GM23338 (cell line): ENCODE data around the gene FKBP8. TPM values are rescaled to one million over a fixed set of nuclear protein-coding genes. Genes with fewer than 3 reads are reported as not detected.

Experiments used
- ATAC-seq: fragments of 200-7000 bp; cut with Tn5 transposase; 3 replicates; pipeline ENCODE4 v1.9.1; 2020
- DNase-seq: peaks from one replicate; pipeline ENCODE4 v3.0.0-alpha.2; 2015; ENCODE audit warnings: low spot score
- H2AFZ ChIP-seq: fragments of 200-600 bp; sonication (generic); 2 replicates; pipeline ENCODE4 v1.8.0; 2016; ENCODE audit warnings: antibody characterized with exemption, mild to moderate bottlenecking, moderate library complexity
- H3F3A ChIP-seq: fragments of 200-600 bp; sonication (generic); replicated peaks from 2 replicates; pipeline ENCODE4 v1.8.0; 2017; ENCODE audit warnings: antibody characterized with exemption, mixed run types, low read depth
- H3K27ac ChIP-seq: fragments of 200-600 bp; sonication (generic); 2 replicates; pipeline ENCODE4 v1.6.1; 2016; ENCODE audit warnings: low read depth
- H3K27me3 ChIP-seq: fragments of 200-600 bp; sonication (generic); 2 replicates; pipeline ENCODE4 v1.8.0; 2016; ENCODE audit warnings: mild to moderate bottlenecking, mixed run types, moderate library complexity; ENCODE audit not compliant: insufficient read depth
- H3K36me3 ChIP-seq: fragments of 200-600 bp; sonication (generic); 2 replicates; pipeline ENCODE4 v1.8.0; 2016; ENCODE audit warnings: mild to moderate bottlenecking; ENCODE audit not compliant: insufficient read depth
- H3K4me1 ChIP-seq: fragments of 200-600 bp; sonication (generic); 2 replicates; pipeline ENCODE4 v1.8.0; 2016; ENCODE audit warnings: mild to moderate bottlenecking, moderate library complexity; ENCODE audit not compliant: insufficient read depth
- H3K4me2 ChIP-seq: fragments of 200-600 bp; sonication (generic); 2 replicates; pipeline ENCODE4 v1.7.1; 2017; ENCODE audit warnings: mixed run types
- H3K4me3 ChIP-seq: fragments of 200-600 bp; sonication (generic); 2 replicates; pipeline ENCODE4 v1.6.1; 2016; ENCODE audit warnings: mixed run types
- H3K79me2 ChIP-seq: fragments of 200-600 bp; sonication (generic); replicated peaks from 2 replicates; pipeline ENCODE4 v1.8.0; 2017; ENCODE audit warnings: mild to moderate bottlenecking; ENCODE audit not compliant: insufficient read depth
- H3K9me2 ChIP-seq: fragments of 200-600 bp; sonication (generic); 2 replicates; pipeline ENCODE4 v1.8.0; 2017; ENCODE audit not compliant: insufficient read depth
- H4K20me1 ChIP-seq: fragments of 200-600 bp; sonication (generic); replicated peaks from 2 replicates; pipeline ENCODE4 v1.8.0; 2017; ENCODE audit warnings: mild to moderate bottlenecking; ENCODE audit not compliant: insufficient read depth
- H3K27ac Mint-ChIP-seq: 2 replicates; pipeline ENCODE4 v1.8.0; 2020; ENCODE audit warnings: inconsistent platforms, mild to moderate bottlenecking, moderate library complexity, mixed read lengths
- H3K27me3 Mint-ChIP-seq: 3 replicates; pipeline ENCODE4 v1.8.0; 2022; ENCODE audit warnings: low read depth, mild to moderate bottlenecking, moderate library complexity, mixed read lengths, inconsistent platforms; ENCODE audit not compliant: insufficient read depth, poor library complexity
- H3K36me3 Mint-ChIP-seq: 3 replicates; pipeline ENCODE4 v1.8.0; 2021; ENCODE audit warnings: low read depth, mild to moderate bottlenecking, inconsistent platforms, moderate library complexity, mixed read lengths
- H3K4me1 Mint-ChIP-seq: 3 replicates; pipeline ENCODE4 v1.8.0; 2020; ENCODE audit warnings: mild to moderate bottlenecking, inconsistent platforms, mixed read lengths
- H3K4me3 Mint-ChIP-seq: 3 replicates; pipeline ENCODE4 v1.8.0; 2021; ENCODE audit warnings: moderate library complexity, mild to moderate bottlenecking, inconsistent platforms, mixed read lengths
- H3K9me3 Mint-ChIP-seq: 3 replicates; pipeline ENCODE4 v1.8.0; 2020; ENCODE audit warnings: moderate library complexity, mild to moderate bottlenecking, inconsistent platforms, mixed read lengths
- CREB1 ChIP-seq: fragments of 250-450 bp; sonication (Bioruptor Pico); IDR thresholded peaks from 2 replicates; pipeline ENCODE4 v1.5.0; 2020; ENCODE audit warnings: low read depth, mild to moderate bottlenecking, moderate library complexity
- CTCF ChIP-seq, 2 experiments: fragments of 200-600 bp in 1 of 2; sonication (generic) in 1 of 2; conservative IDR thresholded peaks; 2 replicates each; pipeline versions ENCODE4 v1.5.1 to v1.6.1; 2016 to 2017; ENCODE audit warnings: antibody characterized with exemption in 2 of 2, low read depth in 2 of 2, mild to moderate bottlenecking in 2 of 2, moderate library complexity in 1 of 2
- ETS1 ChIP-seq: IDR thresholded peaks from 2 replicates; pipeline ENCODE4 v1.6.1; 2016; ENCODE audit warnings: antibody characterized with exemption
- EZH2 ChIP-seq: fragments of 200-600 bp; sonication (generic); IDR thresholded peaks from one replicate; pipeline ENCODE4 v1.8.0; 2017; ENCODE audit warnings: antibody characterized with exemption, mild to moderate bottlenecking, low read depth; ENCODE audit not compliant: unreplicated experiment
- EZH2phosphoT487 ChIP-seq: fragments of 200-600 bp; sonication (generic); IDR thresholded peaks from one replicate; pipeline ENCODE4 v1.8.1; 2018; ENCODE audit warnings: antibody characterized with exemption; ENCODE audit not compliant: unreplicated experiment
- NANOG ChIP-seq: IDR thresholded peaks from 2 replicates; pipeline ENCODE4 v1.6.1; 2016; ENCODE audit warnings: antibody characterized with exemption, borderline replicate concordance
- REST ChIP-seq: IDR thresholded peaks from one replicate; pipeline ENCODE4 v1.6.1; 2018; ENCODE audit warnings: antibody characterized with exemption; ENCODE audit not compliant: unreplicated experiment
- STAT1 ChIP-seq: IDR thresholded peaks from one replicate; pipeline ENCODE4 v1.6.1; 2016; ENCODE audit warnings: antibody characterized with exemption; ENCODE audit not compliant: unreplicated experiment
- ZNF114 ChIP-seq: fragments of 250-450 bp; sonication (Bioruptor Pico); IDR thresholded peaks from 2 replicates; pipeline ENCODE4 v1.5.0; 2020; ENCODE audit warnings: mild to moderate bottlenecking, moderate library complexity
- ZNF331 ChIP-seq: fragments of 250-450 bp; sonication (Bioruptor Pico); IDR thresholded peaks from 2 replicates; pipeline ENCODE4 v1.5.0; 2020; ENCODE audit warnings: low read depth, mild to moderate bottlenecking, moderate library complexity
- ZNF462 ChIP-seq: fragments of 250-450 bp; sonication (Bioruptor Pico); IDR thresholded peaks from 2 replicates; pipeline ENCODE4 v1.5.0; 2020; ENCODE audit warnings: mild to moderate bottlenecking, moderate library complexity
- polyA plus RNA-seq: library from polyadenylated mRNA; unstranded; fragments of >200 nt; fragmentation: Nextera tagmentation; extraction: Ambion mirVana; gene quantifications from 2 replicates; pipeline ENCODE4 v1.2.1, GENCODE V29; 2016
- total RNA-seq: library from RNA; depleted of rRNA; stranded (reverse); fragments of >200 nt; shearing (Covaris generic); gene quantifications from 2 replicates; pipeline ENCODE4 v1.2.3, GENCODE V29; 2014

Gene FKBP8
- total and polyA plus RNA-seq, 2 experiments from 2014 or later, result 158 to 367 TPM

- Histone ChIP-seq H4K20me1 (peaks cover 40% of the 10 kb centered on the region), H3K4me3 (no peak overlapping the region), H3K27ac (no peak overlapping the region), H3K4me2 (no peak overlapping the region), H3K4me1 (no peaks in the 10 kb centered on the region; the same call in 1 of the 2 replicates), H3K27me3 (no peaks in the 10 kb centered on the region), H3F3A (0 out of 2 replicates have a peak, but pooled peaks cover 7% of the 10 kb centered on the region), H2AFZ (no peak overlapping the region), H3K79me2 (peaks cover 54% of the 10 kb centered on the region), H3K9me2 (no peaks in the 10 kb centered on the region), H3K36me3 (no peaks in the 10 kb centered on the region)
- Mint-ChIP-seq H3K36me3 (no peaks in the 10 kb centered on the region), H3K9me3 (no peaks in the 10 kb centered on the region), H3K27me3 (peaks cover 11% of the 10 kb centered on the region), H3K27ac (no peak overlapping the region), H3K4me3 (no peak overlapping the region), H3K4me1 (peaks cover 39% of the 10 kb centered on the region)
- peak; percentile 47 for ATAC-seq
- no peak for TF ChIP-seq NANOG
- TF ChIP-seq ETS1, result no peak
- TF ChIP-seq STAT1, result no peak
- no peak for TF ChIP-seq ZNF462 (CRISPR knock-in tag)
- TF ChIP-seq EZH2phosphoT487, result no peak
- no peak for TF ChIP-seq CTCF (conservative IDR thresholded peaks at IDR 0.05; ENCODE audit: low read depth in 2 of 2)
- no peak for TF ChIP-seq CREB1 (CRISPR knock-in tag)
- no peak for TF ChIP-seq ZNF114 (CRISPR knock-in tag)
- TF ChIP-seq EZH2, result no peak
- TF ChIP-seq ZNF331, result no peak
- TF ChIP-seq REST, result no peak
- no peak for DNase-seq
Observed at GRCh38 chr19:18488403-18488723, 55.0 kb downstream of the FKBP8 start.
